ENCODE results near the gene SRSF9. TPM values are rescaled to one million over a fixed set of nuclear protein-coding genes. Genes with fewer than 3 reads are reported as not detected.
A peak's percentile ranks its signal among the peaks of the same experiment; 100 is the strongest.

The SRSF9 gene
- total and polyA plus RNA-seq, 2 of the 13 experiments (the other 11 are each of a cell fraction or from before 2014, with no cell fraction given), result 125 to 144 TPM

DNA sequence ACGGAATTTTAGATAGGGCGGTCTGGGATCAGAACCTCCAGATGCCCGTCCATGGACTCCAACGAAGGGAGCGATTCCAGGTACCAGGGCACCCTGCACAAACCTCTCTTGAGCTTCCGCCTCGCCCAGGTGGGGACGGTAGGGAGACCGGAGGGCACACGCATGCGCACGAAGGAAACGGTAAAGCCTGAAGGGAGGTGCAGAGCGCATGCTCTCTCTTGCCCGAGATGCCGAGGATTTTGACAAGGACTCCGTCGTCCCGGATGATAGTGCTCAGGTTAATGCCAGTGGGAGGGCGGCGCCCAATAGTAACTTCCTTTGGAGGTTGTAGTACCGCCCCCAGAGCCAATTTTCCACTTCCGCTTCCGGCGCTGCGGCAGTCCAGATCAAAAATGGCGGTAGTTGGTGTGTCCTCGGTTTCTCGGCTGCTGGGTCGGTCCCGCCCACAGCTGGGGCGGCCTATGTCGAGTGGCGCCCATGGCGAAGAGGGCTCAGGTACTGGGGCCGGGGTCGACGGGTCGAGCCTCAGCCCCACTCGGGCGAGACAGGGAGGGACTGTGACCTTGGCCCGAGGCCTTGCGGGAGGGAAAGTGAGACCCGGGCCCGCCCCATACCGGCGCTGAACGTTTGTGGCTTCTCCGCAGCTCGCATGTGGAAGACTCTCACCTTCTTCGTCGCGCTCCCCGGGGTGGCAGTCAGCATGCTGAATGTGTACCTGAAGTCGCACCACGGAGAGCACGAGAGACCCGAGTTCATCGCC lies 31.6 kb downstream of the SRSF9 start, which contains the start of gene COX6A1 (continued):
- 0 out of 2 replicates have a peak, but pooled peaks have one; percentile 33 for TF ChIP-seq MYNN (CRISPR knock-in tag; IDR thresholded peaks at IDR 0.05; ENCODE audit: low read depth)
- no peak for TF ChIP-seq WIZ (CRISPR knock-in tag; IDR thresholded peaks at IDR 0.05)
- TF ChIP-seq KLF13 (CRISPR knock-in tag; IDR thresholded peaks at IDR 0.05), result no peak
- TF ChIP-seq HCFC1 (IDR thresholded peaks at IDR 0.05; ENCODE audit: low read depth, low read length), result no peak
- no peak for TF ChIP-seq ZSCAN31 (CRISPR knock-in tag; IDR thresholded peaks at IDR 0.05; ENCODE audit: low read depth)
- no peak for TF ChIP-seq MAF1 (CRISPR knock-in tag; IDR thresholded peaks at IDR 0.05; ENCODE audit: borderline replicate concordance)
- no peak for TF ChIP-seq ZNF253 (CRISPR knock-in tag; IDR thresholded peaks at IDR 0.05; ENCODE audit: borderline replicate concordance)
- peak; percentile 74 for TF ChIP-seq ZNF768 (CRISPR knock-in tag; IDR thresholded peaks at IDR 0.05)
- TF ChIP-seq ZNF570 (CRISPR knock-in tag; IDR thresholded peaks at IDR 0.05; ENCODE audit: borderline replicate concordance), result no peak
- TF ChIP-seq, protein P1, sequence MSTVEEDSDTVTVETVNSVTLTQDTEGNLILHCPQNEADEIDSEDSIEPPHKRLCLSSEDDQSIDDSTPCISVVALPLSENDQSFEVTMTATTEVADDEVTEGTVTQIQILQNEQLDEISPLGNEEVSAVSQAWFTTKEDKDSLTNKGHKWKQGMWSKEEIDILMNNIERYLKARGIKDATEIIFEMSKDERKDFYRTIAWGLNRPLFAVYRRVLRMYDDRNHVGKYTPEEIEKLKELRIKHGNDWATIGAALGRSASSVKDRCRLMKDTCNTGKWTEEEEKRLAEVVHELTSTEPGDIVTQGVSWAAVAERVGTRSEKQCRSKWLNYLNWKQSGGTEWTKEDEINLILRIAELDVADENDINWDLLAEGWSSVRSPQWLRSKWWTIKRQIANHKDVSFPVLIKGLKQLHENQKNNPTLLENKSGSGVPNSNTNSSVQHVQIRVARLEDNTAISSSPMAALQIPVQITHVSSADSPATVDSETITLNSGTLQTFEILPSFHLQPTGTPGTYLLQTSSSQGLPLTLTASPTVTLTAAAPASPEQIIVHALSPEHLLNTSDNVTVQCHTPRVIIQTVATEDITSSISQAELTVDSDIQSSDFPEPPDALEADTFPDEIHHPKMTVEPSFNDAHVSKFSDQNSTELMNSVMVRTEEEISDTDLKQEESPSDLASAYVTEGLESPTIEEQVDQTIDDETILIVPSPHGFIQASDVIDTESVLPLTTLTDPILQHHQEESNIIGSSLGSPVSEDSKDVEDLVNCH (CRISPR knock-in tag; IDR thresholded peaks at IDR 0.05), result no peak
- TF ChIP-seq ZNF674 (CRISPR knock-in tag; IDR thresholded peaks at IDR 0.05; ENCODE audit: low read depth), result no peak
- no peak for TF ChIP-seq ZNF550 (CRISPR knock-in tag; IDR thresholded peaks at IDR 0.05; ENCODE audit: borderline replicate concordance)
- no peak for TF ChIP-seq CEBPB (IDR thresholded peaks at IDR 0.05; ENCODE audit: borderline replicate concordance, low read depth, low read length)
- TF ChIP-seq ZNF354B (CRISPR knock-in tag; IDR thresholded peaks at IDR 0.05), result no peak
- TF ChIP-seq ISL2 (CRISPR knock-in tag; IDR thresholded peaks at IDR 0.05), result peak; percentile 66
- TF ChIP-seq, protein P2, sequence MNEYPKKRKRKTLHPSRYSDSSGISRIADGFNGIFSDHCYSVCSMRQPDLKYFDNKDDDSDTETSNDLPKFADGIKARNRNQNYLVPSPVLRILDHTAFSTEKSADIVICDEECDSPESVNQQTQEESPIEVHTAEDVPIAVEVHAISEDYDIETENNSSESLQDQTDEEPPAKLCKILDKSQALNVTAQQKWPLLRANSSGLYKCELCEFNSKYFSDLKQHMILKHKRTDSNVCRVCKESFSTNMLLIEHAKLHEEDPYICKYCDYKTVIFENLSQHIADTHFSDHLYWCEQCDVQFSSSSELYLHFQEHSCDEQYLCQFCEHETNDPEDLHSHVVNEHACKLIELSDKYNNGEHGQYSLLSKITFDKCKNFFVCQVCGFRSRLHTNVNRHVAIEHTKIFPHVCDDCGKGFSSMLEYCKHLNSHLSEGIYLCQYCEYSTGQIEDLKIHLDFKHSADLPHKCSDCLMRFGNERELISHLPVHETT (CRISPR knock-in tag; conservative IDR thresholded peaks at IDR 0.05), result 0 out of 2 replicates have a peak, but pooled peaks have one; percentile 68
- no peak for TF ChIP-seq ZNF776 (CRISPR knock-in tag; IDR thresholded peaks at IDR 0.05)
- TF ChIP-seq ZNF501 (CRISPR knock-in tag; IDR thresholded peaks at IDR 0.05), result peak; percentile 77
- TF ChIP-seq TEAD3 (CRISPR knock-in tag; optimal IDR thresholded peaks at IDR 0.05; ENCODE audit: borderline replicate concordance), result peak; percentile 29
- TF ChIP-seq RARG (CRISPR knock-in tag; IDR thresholded peaks at IDR 0.05; ENCODE audit: low read depth), result no peak
- no peak for TF ChIP-seq ZNF773 (CRISPR knock-in tag; IDR thresholded peaks at IDR 0.05; ENCODE audit: borderline replicate concordance)
- TF ChIP-seq SP2 (CRISPR knock-in tag; IDR thresholded peaks at IDR 0.05), result peak; percentile 86
- TF ChIP-seq FOXM1 (CRISPR knock-in tag; IDR thresholded peaks at IDR 0.05), result no peak
- TF ChIP-seq U2AF1 (optimal IDR thresholded peaks at IDR 0.05; ENCODE audit: low read depth, low read length), result no peak
- peak; percentile 46; the same call in 1 of the 2 replicates for TF ChIP-seq ERF (CRISPR knock-in tag; IDR thresholded peaks at IDR 0.05)
- no peak for TF ChIP-seq STAT5B (CRISPR knock-in tag; IDR thresholded peaks at IDR 0.05)
- TF ChIP-seq ZBTB8A (CRISPR knock-in tag; IDR thresholded peaks at IDR 0.05; ENCODE audit: borderline replicate concordance, low read depth), result no peak
- TF ChIP-seq NCOA1 (CRISPR knock-in tag; IDR thresholded peaks at IDR 0.05), result no peak
- no peak; the same call in 1 of the 2 replicates for TF ChIP-seq ZNF547 (CRISPR knock-in tag; IDR thresholded peaks at IDR 0.05)
- no peak for TF ChIP-seq JUN (CRISPR knock-in tag; IDR thresholded peaks at IDR 0.05)
- no peak; the same call in 1 of the 2 replicates for TF ChIP-seq CBX5 (CRISPR knock-in tag; IDR thresholded peaks at IDR 0.05; ENCODE audit: borderline replicate concordance)

Measured in HepG2 (cell line).